Activated naive CD4-positive, alpha-beta T cell treated with anti-CD3 and anti-CD28 coated beads, Interleukin-2, amount 50 U/mL, for 72 hours (primary cell): ENCODE data around the gene FTL. TPM values are rescaled to one million over a fixed set of nuclear protein-coding genes. Genes with fewer than 3 reads are reported as not detected.
A peak's percentile ranks its signal among the peaks of the same experiment; 100 is the strongest.

Experiments
- ATAC-seq, 2 donors: fragments of 150-1000 bp; cut with Tn5 transposase; 2 replicates each; pipeline ENCODE4 v1.10.0; 2021; ENCODE audit warnings: mild to moderate bottlenecking in 2 of 2, moderate library complexity in 2 of 2
- DNase-seq, 2 donors: peaks; one replicate each; pipeline ENCODE4 v3.0.0; 2021 to 2022; ENCODE audit warnings: low spot score in 2 of 2
- H3K27ac Mint-ChIP-seq, 2 donors: one replicate each; pipeline ENCODE4 v1.8.0; 2022; ENCODE audit warnings: mild to moderate bottlenecking in 2 of 2, mixed read lengths in 2 of 2
- H3K36me3 Mint-ChIP-seq, 2 donors: one replicate each; pipeline ENCODE4 v1.8.0; 2022; ENCODE audit warnings: mixed read lengths in 2 of 2
- H3K9me3 Mint-ChIP-seq, 2 donors: one replicate each; pipeline ENCODE4 v1.8.0; 2022; ENCODE audit warnings: mixed read lengths in 2 of 2
- total RNA-seq, 2 donors: library from RNA; stranded (reverse); gene quantifications; one replicate each; pipeline ENCODE4 v1.2.3, GENCODE V29; 2022

The FTL gene
- total RNA-seq, 2 donors from 2014 or later, result 1,148 to 2,898 TPM

- H3K36me3 Mint-ChIP-seq, result peaks cover 20 to 32% of the 10 kb centered on the region in 2 donors
- peak overlapping the region; percentile 84 to 96 for H3K27ac Mint-ChIP-seq
- peak in 1 of 2 donors; percentile 22 for DNase-seq
- ATAC-seq, result no peak
- H3K9me3 Mint-ChIP-seq, result no peaks in the 10 kb centered on the region
Observed at GRCh38 chr19:48992581-48993174, 27.6 kb downstream of the FTL start.

GRCh38 chr19:48993175-48994034 is 28.3 kb downstream of the FTL start, which contains the start of the genes GYS1 and RUVBL2:
GYS1 (minus strand) TSS chr19:48993309; CDS start chr19:48993112, 197 bp downstream.
RUVBL2 (plus strand) TSS chr19:48993887; CDS start chr19:48993912, 25 bp downstream.
- ATAC-seq, result peak; percentile 92 to 94
- peaks cover 20 to 27% of the 10 kb centered on the region in 2 donors for H3K36me3 Mint-ChIP-seq
- peak within 1 kb of the TSS; percentile 96 to 97 for H3K27ac Mint-ChIP-seq
- DNase-seq, result peak; percentile 99
- no peaks in the 10 kb centered on the region for H3K9me3 Mint-ChIP-seq

GRCh38 chr19:48994035-48994386 is 28.9 kb downstream of the FTL start:
- peaks cover 20 to 27% of the 10 kb centered on the region in 2 donors for H3K36me3 Mint-ChIP-seq

DNA sequence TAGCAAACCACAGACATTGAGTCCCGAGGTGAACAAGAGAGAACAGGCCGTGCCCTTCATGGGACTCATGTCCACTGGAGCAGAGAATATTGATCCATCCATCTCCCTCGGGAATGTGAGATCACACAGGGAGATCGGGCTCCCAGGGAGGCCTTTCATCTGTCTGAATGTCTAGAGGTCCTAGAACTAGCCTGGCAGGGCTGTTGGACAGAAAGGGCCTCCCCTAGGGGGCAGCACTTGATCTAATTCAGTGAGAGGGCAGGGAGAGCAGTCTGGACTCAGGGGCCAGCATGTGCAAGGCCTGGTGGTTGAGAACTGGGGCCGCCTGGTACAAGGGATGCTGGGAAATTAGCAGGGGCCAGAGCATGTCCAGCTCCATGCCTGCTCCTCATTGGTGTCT is 32.9 kb downstream of the FTL start:
- no peak overlapping the region for H3K27ac Mint-ChIP-seq
- H3K9me3 Mint-ChIP-seq, result no peaks in the 10 kb centered on the region
- DNase-seq, result peak in 1 of 2 donors; percentile 73
- no peak for ATAC-seq
- H3K36me3 Mint-ChIP-seq, result peaks cover 11 to 20% of the 10 kb centered on the region in 2 donors

More at GRCh38 chr19:48994035-48994386, 28.9 kb downstream of the FTL start:
- no peak for ATAC-seq
- peak overlapping the region; percentile 96 to 97 for H3K27ac Mint-ChIP-seq
- no peaks in the 10 kb centered on the region for H3K9me3 Mint-ChIP-seq
- DNase-seq, result no peak

- DNase-seq (peak in 1 of 2 donors; percentile 68), ATAC-seq (peak; percentile 84 to 86)
- peaks cover 0 to 8% of the 10 kb centered on the region in 2 donors for H3K36me3 Mint-ChIP-seq
- H3K9me3 Mint-ChIP-seq, result no peaks in the 10 kb centered on the region
- H3K27ac Mint-ChIP-seq, result no peak overlapping the region
Observed at GRCh38 chr19:48999481-49000325, 34.6 kb downstream of the FTL start.

DNA sequence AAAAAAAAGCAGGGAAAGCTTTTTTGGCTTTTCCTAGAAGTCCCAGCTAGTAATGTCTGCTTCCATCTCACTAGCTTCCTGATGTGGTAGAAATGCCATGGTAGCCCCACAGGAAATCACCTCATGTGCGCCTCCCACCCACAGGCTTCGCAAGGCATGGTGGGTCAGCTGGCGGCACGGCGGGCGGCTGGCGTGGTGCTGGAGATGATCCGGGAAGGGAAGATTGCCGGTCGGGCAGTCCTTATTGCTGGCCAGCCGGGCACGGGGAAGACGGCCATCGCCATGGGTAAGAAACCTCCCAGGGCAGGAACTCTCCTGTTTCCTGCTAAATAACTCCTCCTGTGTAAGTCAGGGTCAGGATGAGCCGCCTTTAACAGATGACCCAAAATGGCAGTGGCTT is 39.0 kb downstream of the FTL start:
- Mint-ChIP-seq H3K27ac (no peak overlapping the region), H3K36me3 (no peaks in the 10 kb centered on the region), H3K9me3 (no peaks in the 10 kb centered on the region)
- DNase-seq (no peak), ATAC-seq (no peak)

- H3K9me3 Mint-ChIP-seq, result no peaks in the 10 kb centered on the region
- H3K36me3 Mint-ChIP-seq, result no peaks in the 10 kb centered on the region
- no peak overlapping the region for H3K27ac Mint-ChIP-seq
- no peak for DNase-seq
- no peak for ATAC-seq
Observed at GRCh38 chr19:49004964-49005614, 40.0 kb downstream of the FTL start.

DNA sequence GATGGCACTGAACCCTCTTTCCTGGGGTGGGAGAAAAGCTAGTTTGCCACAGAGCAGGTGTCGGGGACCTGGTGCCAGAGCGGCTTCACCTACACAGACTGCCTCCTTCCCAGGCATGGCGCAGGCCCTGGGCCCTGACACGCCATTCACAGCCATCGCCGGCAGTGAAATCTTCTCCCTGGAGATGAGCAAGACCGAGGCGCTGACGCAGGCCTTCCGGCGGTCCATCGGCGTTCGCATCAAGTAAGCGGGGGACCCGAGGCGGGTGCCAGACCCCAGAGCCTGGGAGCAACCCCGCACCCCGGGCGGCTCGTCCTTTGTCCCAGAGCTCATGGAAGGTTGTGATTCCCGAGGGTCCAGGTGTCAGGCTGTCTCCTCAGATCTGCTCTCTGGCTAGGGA is 41.8 kb downstream of the FTL start:
- no peak overlapping the region for H3K27ac Mint-ChIP-seq
- DNase-seq (no peak), ATAC-seq (no peak)
- no peaks in the 10 kb centered on the region for H3K36me3 Mint-ChIP-seq
- H3K9me3 Mint-ChIP-seq, result no peaks in the 10 kb centered on the region

DNA sequence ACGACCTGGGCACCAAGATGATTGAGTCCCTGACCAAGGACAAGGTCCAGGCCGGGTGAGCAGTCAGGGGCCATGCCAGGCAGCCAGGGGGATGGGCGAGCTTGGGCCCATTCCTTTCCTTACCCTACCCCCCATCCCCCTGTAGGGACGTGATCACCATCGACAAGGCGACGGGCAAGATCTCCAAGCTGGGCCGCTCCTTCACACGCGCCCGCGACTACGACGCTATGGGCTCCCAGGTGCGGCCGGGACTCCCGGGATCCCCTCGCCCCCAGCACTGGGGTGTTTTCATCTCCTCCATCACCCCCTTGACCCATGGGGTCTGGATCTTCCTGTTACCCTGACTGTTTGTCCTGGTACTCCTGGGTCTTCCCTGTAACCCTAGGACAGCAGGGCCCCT is 44.7 kb downstream of the FTL start:
- ATAC-seq, result no peak
- H3K9me3 Mint-ChIP-seq, result no peaks in the 10 kb centered on the region

GRCh38 chr19:49010453-49010852 is 45.3 kb downstream of the FTL start:
- no peak for ATAC-seq
- Mint-ChIP-seq H3K36me3 (no peaks in the 10 kb centered on the region), H3K27ac (peak overlapping the region in 1 of 2 donors; percentile 25), H3K9me3 (no peaks in the 10 kb centered on the region)
- no peak for DNase-seq

More for the DNA sequence above, 44.7 kb downstream of the FTL start:
- DNase-seq, result no peak
- Mint-ChIP-seq H3K36me3 (no peaks in the 10 kb centered on the region), H3K27ac (no peak overlapping the region)

GRCh38 chr19:49011194-49011593 is 46.1 kb downstream of the FTL start:
- H3K36me3 Mint-ChIP-seq, result no peaks in the 10 kb centered on the region
- no peak overlapping the region for H3K27ac Mint-ChIP-seq
- no peaks in the 10 kb centered on the region for H3K9me3 Mint-ChIP-seq
- ATAC-seq (no peak), DNase-seq (no peak)

- ATAC-seq (no peak), DNase-seq (no peak)
- Mint-ChIP-seq H3K27ac (peak overlapping the region in 1 of 2 donors; percentile 32), H3K36me3 (no peaks in the 10 kb centered on the region), H3K9me3 (no peaks in the 10 kb centered on the region)
Observed at GRCh38 chr19:49014123-49014869, 49.2 kb downstream of the FTL start.

DNA sequence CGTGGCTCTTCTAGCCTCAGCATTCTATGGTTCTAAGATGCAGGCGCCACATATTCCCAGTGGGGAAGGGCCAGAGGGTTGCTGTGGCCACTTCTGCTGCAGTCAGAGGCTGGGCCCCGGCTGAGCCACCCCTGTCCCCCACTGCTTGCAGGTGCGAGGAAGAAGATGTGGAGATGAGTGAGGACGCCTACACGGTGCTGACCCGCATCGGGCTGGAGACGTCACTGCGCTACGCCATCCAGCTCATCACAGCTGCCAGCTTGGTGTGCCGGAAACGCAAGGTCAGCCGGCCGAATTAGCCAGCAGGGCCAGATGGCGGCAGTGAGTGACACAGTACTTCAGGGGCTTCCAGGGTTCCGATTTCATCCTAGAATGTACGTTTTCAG is 49.8 kb downstream of the FTL start:
- H3K27ac Mint-ChIP-seq, result no peak overlapping the region
- H3K9me3 Mint-ChIP-seq, result no peaks in the 10 kb centered on the region
- ATAC-seq, result no peak
- no peaks in the 10 kb centered on the region for H3K36me3 Mint-ChIP-seq
- DNase-seq, result no peak

DNA sequence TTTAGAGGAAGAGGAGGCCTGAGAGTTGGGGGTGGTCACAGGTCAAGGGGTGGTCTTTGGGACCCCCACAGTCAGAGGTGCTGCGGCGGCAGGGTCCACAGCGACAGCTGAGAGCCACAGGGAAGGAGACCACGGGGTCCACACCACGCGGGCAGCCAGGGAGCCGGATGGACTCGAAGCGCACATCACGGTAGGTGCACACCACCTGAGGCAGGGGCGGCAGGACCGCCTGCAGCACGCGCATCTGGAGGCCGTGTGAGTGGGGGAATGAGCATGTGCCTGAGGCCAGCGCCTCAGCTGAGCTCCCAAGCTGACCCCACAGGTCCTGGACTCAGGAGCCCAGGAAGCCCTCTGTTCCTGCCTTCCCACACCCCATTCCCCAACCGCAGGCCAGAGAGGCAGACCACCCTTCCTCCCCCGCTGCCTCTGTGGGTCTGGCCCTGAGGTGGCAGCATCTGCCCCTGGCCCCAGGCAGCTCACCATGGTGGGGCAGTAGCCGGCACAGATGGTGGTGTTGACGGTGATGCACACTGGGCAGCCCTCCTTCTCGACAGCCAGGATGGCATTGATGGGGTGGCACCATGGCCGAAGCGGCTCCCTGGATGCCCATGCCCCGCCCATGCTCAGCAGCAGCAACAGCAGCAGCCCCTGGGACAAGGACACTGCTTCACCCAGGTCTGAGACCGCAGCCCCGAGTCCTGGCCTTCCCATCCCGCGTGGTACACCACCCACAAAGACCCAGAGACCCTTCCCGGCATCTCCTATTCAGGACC is 51.1 kb downstream of the FTL start:
- Mint-ChIP-seq H3K9me3 (no peaks in the 10 kb centered on the region), H3K27ac (no peak overlapping the region), H3K36me3 (no peaks in the 10 kb centered on the region)
- DNase-seq (no peak), ATAC-seq (no peak)
